Thyroid gland (tissue), 4 donors: Measurements from ENCODE around the gene CTLA4.

Experiments used
- POLR2A ChIP-seq, 2 donors: fragments of 450-650 bp; IDR thresholded peaks; one replicate each; pipeline ENCODE4 v1.6.1; 2017; ENCODE audit warnings: antibody characterized with exemption in 2 of 2, mild to moderate bottlenecking in 2 of 2, moderate library complexity in 1 of 2
- TF ChIP-seq, protein P1 (sequence below), 6 experiments: fragments of 200-600 bp in 3 of 6; fragments of 450-650 bp in 3 of 6; sonication (generic) in 3 of 6; IDR thresholded peaks; one replicate each; pipeline ENCODE4 v1.5.1; 2016 to 2019; ENCODE audit warnings: antibody characterized with exemption in 6 of 6, mild to moderate bottlenecking in 2 of 6, inconsistent platforms in 1 of 6, moderate library complexity in 1 of 6

DNA sequence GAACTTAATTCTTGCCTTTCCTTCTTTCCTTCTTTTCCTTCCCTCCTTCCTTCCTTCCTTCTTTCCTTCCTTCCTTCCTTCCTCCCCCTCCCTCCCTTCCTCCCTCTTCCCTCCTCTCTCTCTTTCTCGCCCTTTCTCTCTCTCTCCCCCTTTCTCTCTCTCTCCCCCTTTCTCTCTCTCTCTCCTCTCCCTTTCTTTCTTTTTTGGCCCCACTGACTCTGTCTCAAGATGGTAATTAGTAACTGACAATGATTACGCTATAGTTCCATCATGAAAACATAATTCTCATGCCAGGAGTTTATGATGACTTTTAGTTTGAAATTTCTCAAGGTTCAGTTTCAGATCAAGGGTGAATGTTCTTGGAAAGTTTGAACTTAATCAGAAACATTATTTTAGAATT, 14.8 kb upstream of the CTLA4 start:
- TF ChIP-seq, protein P1, sequence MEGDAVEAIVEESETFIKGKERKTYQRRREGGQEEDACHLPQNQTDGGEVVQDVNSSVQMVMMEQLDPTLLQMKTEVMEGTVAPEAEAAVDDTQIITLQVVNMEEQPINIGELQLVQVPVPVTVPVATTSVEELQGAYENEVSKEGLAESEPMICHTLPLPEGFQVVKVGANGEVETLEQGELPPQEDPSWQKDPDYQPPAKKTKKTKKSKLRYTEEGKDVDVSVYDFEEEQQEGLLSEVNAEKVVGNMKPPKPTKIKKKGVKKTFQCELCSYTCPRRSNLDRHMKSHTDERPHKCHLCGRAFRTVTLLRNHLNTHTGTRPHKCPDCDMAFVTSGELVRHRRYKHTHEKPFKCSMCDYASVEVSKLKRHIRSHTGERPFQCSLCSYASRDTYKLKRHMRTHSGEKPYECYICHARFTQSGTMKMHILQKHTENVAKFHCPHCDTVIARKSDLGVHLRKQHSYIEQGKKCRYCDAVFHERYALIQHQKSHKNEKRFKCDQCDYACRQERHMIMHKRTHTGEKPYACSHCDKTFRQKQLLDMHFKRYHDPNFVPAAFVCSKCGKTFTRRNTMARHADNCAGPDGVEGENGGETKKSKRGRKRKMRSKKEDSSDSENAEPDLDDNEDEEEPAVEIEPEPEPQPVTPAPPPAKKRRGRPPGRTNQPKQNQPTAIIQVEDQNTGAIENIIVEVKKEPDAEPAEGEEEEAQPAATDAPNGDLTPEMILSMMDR (IDR thresholded peaks at IDR 0.05): no peak
- TF ChIP-seq POLR2A (IDR thresholded peaks at IDR 0.05): no peak
